Fibroblast of pulmonary artery (primary cell): ENCODE data around the gene RPS6KA3.
"Not testable (repeated sequence)": the region's sequence is repeated elsewhere in the genome, so short reads cannot be mapped to it uniquely, and the experiment has no call there.

ENCODE experiments used
- DNase-seq: peaks from one replicate; pipeline ENCODE4 v3.0.0-alpha.2; 2010; ENCODE audit warnings: low read depth
- H3K4me3 ChIP-seq: replicated peaks from 2 replicates; pipeline ENCODE4 v1.5.1; 2011; ENCODE audit warnings: low read depth, mild to moderate bottlenecking, control low read depth, low read length, moderate library complexity
- CTCF ChIP-seq: IDR thresholded peaks from 2 replicates; pipeline ENCODE4 v1.5.1; 2011; ENCODE audit warnings: mild to moderate bottlenecking, control low read depth, low read length, inconsistent platforms; ENCODE audit errors: missing control alignments

RPS6KA3 gene

GRCh38 chrX:20181598-20182329 is 84.9 kb downstream of the RPS6KA3 start:
- DNase-seq = no peak
- H3K4me3 ChIP-seq = no peak overlapping the region
- no peak for TF ChIP-seq CTCF

- H3K4me3 ChIP-seq = no peak overlapping the region
- DNase-seq = no peak
- no peak for TF ChIP-seq CTCF
Observed at GRCh38 chrX:20177093-20177492, 89.6 kb downstream of the RPS6KA3 start.

- DNase-seq = no peak
- H3K4me3 ChIP-seq = no peak overlapping the region
- TF ChIP-seq CTCF = no peak
Observed at GRCh38 chrX:20173856-20174255, 92.9 kb downstream of the RPS6KA3 start.

GRCh38 chrX:20173313-20173712 is 93.4 kb downstream of the RPS6KA3 start:
- H3K4me3 ChIP-seq = no peak overlapping the region
- DNase-seq = no peak
- TF ChIP-seq CTCF = no peak

- H3K4me3 ChIP-seq = no peak overlapping the region
- no peak for DNase-seq
Observed at GRCh38 chrX:20171887-20172286, 94.8 kb downstream of the RPS6KA3 start.

GRCh38 chrX:20162516-20162915 is 104.2 kb downstream of the RPS6KA3 start:
- DNase-seq, H3K4me3 ChIP-seq: not testable (repeated sequence)

More at GRCh38 chrX:20171887-20172286, 94.8 kb downstream of the RPS6KA3 start:
- TF ChIP-seq CTCF = no peak

- no peak for DNase-seq
- no peak for TF ChIP-seq CTCF
- H3K4me3 ChIP-seq = no peak overlapping the region
Observed at GRCh38 chrX:20159797-20160385, 106.8 kb downstream of the RPS6KA3 start.
